HG02678 (cell line): ENCODE results near the gene UROS.

Experiments
- ATAC-seq: cut with Tn5 transposase; IDR thresholded peaks from one replicate; pipeline ENCODE4 v1.9.1; 2021; ENCODE audit warnings: mild to moderate bottlenecking, moderate library complexity; ENCODE audit not compliant: unreplicated experiment

The UROS gene

GRCh38 chr10:125768219-125768855, 54.7 kb downstream of the UROS start:
- ATAC-seq: no peak

- no peak for ATAC-seq
Observed at GRCh38 chr10:125766511-125766910, 56.5 kb downstream of the UROS start.

- ATAC-seq: no peak
Observed at GRCh38 chr10:125765835-125766234, 57.2 kb downstream of the UROS start.

- ATAC-seq: no peak
Observed at GRCh38 chr10:125762692-125763648, 60.1 kb downstream of the UROS start.

GRCh38 chr10:125761961-125762360, 61.1 kb downstream of the UROS start:
- no peak for ATAC-seq

GRCh38 chr10:125757742-125758141, 65.3 kb downstream of the UROS start:
- ATAC-seq: no peak

GRCh38 chr10:125756853-125757487, 66.1 kb downstream of the UROS start:
- no peak for ATAC-seq

GRCh38 chr10:125756196-125756595, 66.9 kb downstream of the UROS start:
- no peak for ATAC-seq

- no peak for ATAC-seq
Observed at GRCh38 chr10:125747417-125747816, 75.6 kb downstream of the UROS start.

- ATAC-seq: no peak
Observed at GRCh38 chr10:125744909-125745308, 78.1 kb downstream of the UROS start.

GRCh38 chr10:125742465-125742864, 80.6 kb downstream of the UROS start:
- no peak for ATAC-seq

- ATAC-seq: no peak
Observed at GRCh38 chr10:125739994-125740679, 82.9 kb downstream of the UROS start.
